Measurements from ENCODE around the gene CCSAP.
"Not testable (repeated sequence)": the region's sequence is repeated elsewhere in the genome, so short reads cannot be mapped to it uniquely, and the experiment has no call there.

The CCSAP gene

GRCh38 chr1:229298887-229299503, 43.9 kb downstream of the CCSAP start:
- H3K27me3 Mint-ChIP-seq: no peaks in the 10 kb centered on the region
- H3K4me1 Mint-ChIP-seq: peaks cover 3 to 6% of the 10 kb centered on the region in 2 donors
- no peak overlapping the region for H3K27ac Mint-ChIP-seq
- H3K9me3 Mint-ChIP-seq: peaks cover 0 to 3% of the 10 kb centered on the region in 2 donors
- H3K4me3 Mint-ChIP-seq: no peak overlapping the region
- DNase-seq (no peak), ATAC-seq (replicated peaks) (no peak)
- H3K36me3 Mint-ChIP-seq: peaks cover 28 to 50% of the 10 kb centered on the region in 2 donors

- no peak overlapping the region for H3K27ac Mint-ChIP-seq
- no peaks in the 10 kb centered on the region for H3K27me3 Mint-ChIP-seq
- H3K9me3 Mint-ChIP-seq: peaks cover 0 to 7% of the 10 kb centered on the region in 2 donors
- no peak overlapping the region for H3K4me3 Mint-ChIP-seq
- peaks cover 33 to 52% of the 10 kb centered on the region in 2 donors for H3K36me3 Mint-ChIP-seq
- peaks cover 8 to 11% of the 10 kb centered on the region in 2 donors for H3K4me1 Mint-ChIP-seq
- ATAC-seq (replicated peaks): no peak
- no peak for DNase-seq
Measured at GRCh38 chr1:229298420-229298819, 44.4 kb downstream of the CCSAP start.

GRCh38 chr1:229297746-229298145, 45.1 kb downstream of the CCSAP start:
- H3K4me1 Mint-ChIP-seq: peaks cover 8 to 11% of the 10 kb centered on the region in 2 donors
- H3K27me3 Mint-ChIP-seq: no peaks in the 10 kb centered on the region
- H3K36me3 Mint-ChIP-seq: peaks cover 32 to 50% of the 10 kb centered on the region in 2 donors
- no peak for DNase-seq
- no peak for ATAC-seq (replicated peaks)
- H3K9me3 Mint-ChIP-seq: peaks cover 0 to 7% of the 10 kb centered on the region in 2 donors
- H3K4me3 Mint-ChIP-seq: no peak overlapping the region
- no peak overlapping the region for H3K27ac Mint-ChIP-seq

GRCh38 chr1:229296541-229296941, 46.3 kb downstream of the CCSAP start:
- Mint-ChIP-seq H3K4me3 (no peak overlapping the region), H3K36me3 (peaks cover 35 to 52% of the 10 kb centered on the region in 2 donors), H3K27me3 (no peaks in the 10 kb centered on the region), H3K9me3 (peaks cover 0 to 7% of the 10 kb centered on the region in 2 donors), H3K27ac (peak overlapping the region; percentile 34), H3K4me1 (peaks cover 8 to 11% of the 10 kb centered on the region in 2 donors)
- no peak for ATAC-seq (replicated peaks)
- DNase-seq: no peak

- Mint-ChIP-seq H3K9me3 (peaks cover 3 to 15% of the 10 kb centered on the region in 2 donors), H3K27me3 (no peaks in the 10 kb centered on the region), H3K4me1 (peaks cover 8 to 11% of the 10 kb centered on the region in 2 donors), H3K27ac (no peak overlapping the region), H3K36me3 (peaks cover 43 to 55% of the 10 kb centered on the region in 2 donors), H3K4me3 (no peak overlapping the region)
- DNase-seq (no peak), ATAC-seq (replicated peaks) (no peak)
Measured at GRCh38 chr1:229295745-229296144, 47.1 kb downstream of the CCSAP start.

- H3K9me3 Mint-ChIP-seq: peaks cover 5 to 16% of the 10 kb centered on the region in 2 donors
- peaks cover 8 to 11% of the 10 kb centered on the region in 2 donors for H3K4me1 Mint-ChIP-seq
- H3K27me3 Mint-ChIP-seq: no peaks in the 10 kb centered on the region
- H3K4me3 Mint-ChIP-seq: no peak overlapping the region
- DNase-seq (no peak), ATAC-seq (replicated peaks) (no peak)
- peaks cover 39 to 45% of the 10 kb centered on the region in 2 donors for H3K36me3 Mint-ChIP-seq
- peak overlapping the region; percentile 27 for H3K27ac Mint-ChIP-seq
Measured at GRCh38 chr1:229293528-229294204, 49.2 kb downstream of the CCSAP start.

GRCh38 chr1:229291686-229292085, 51.2 kb downstream of the CCSAP start:
- H3K4me1 Mint-ChIP-seq: peaks cover 13 to 30% of the 10 kb centered on the region in 2 donors
- not testable (repeated sequence) for H3K4me3 Mint-ChIP-seq; H3K27ac Mint-ChIP-seq; DNase-seq; H3K27me3 Mint-ChIP-seq; ATAC-seq (replicated peaks)
- peaks cover 46 to 53% of the 10 kb centered on the region in 2 donors for H3K36me3 Mint-ChIP-seq
- peaks cover 5 to 16% of the 10 kb centered on the region in 2 donors for H3K9me3 Mint-ChIP-seq

- H3K27ac Mint-ChIP-seq: no peak overlapping the region
- peaks cover 5 to 10% of the 10 kb centered on the region in 2 donors for H3K9me3 Mint-ChIP-seq
- no peaks in the 10 kb centered on the region for H3K27me3 Mint-ChIP-seq
Measured at GRCh38 chr1:229288516-229288915, 54.3 kb downstream of the CCSAP start.

GRCh38 chr1:229287267-229287666, 55.6 kb downstream of the CCSAP start:
- H3K36me3 Mint-ChIP-seq: peaks cover 35 to 40% of the 10 kb centered on the region in 2 donors
- no peak overlapping the region for H3K4me3 Mint-ChIP-seq
- no peak overlapping the region for H3K27ac Mint-ChIP-seq
- peaks cover 19 to 51% of the 10 kb centered on the region in 2 donors for H3K4me1 Mint-ChIP-seq
- no peak for ATAC-seq (replicated peaks)
- peaks cover 5 to 10% of the 10 kb centered on the region in 2 donors for H3K9me3 Mint-ChIP-seq
- no peaks in the 10 kb centered on the region for H3K27me3 Mint-ChIP-seq
- DNase-seq: no peak

More at GRCh38 chr1:229288516-229288915, 54.3 kb downstream of the CCSAP start:
- DNase-seq (no peak), ATAC-seq (replicated peaks) (no peak)
- Mint-ChIP-seq H3K4me1 (peaks cover 10 to 40% of the 10 kb centered on the region in 2 donors), H3K36me3 (peaks cover 27 to 38% of the 10 kb centered on the region in 2 donors), H3K4me3 (no peak overlapping the region)

- H3K36me3 Mint-ChIP-seq: peaks cover 29 to 35% of the 10 kb centered on the region in 2 donors
- peaks cover 20 to 54% of the 10 kb centered on the region in 2 donors for H3K4me1 Mint-ChIP-seq
- no peaks in the 10 kb centered on the region for H3K27me3 Mint-ChIP-seq
- ATAC-seq (replicated peaks) (peak; percentile 14 to 23), DNase-seq (no peak)
- H3K27ac Mint-ChIP-seq: no peak overlapping the region
- no peak overlapping the region for H3K4me3 Mint-ChIP-seq
- H3K9me3 Mint-ChIP-seq: peaks cover 4 to 6% of the 10 kb centered on the region in 2 donors
Measured at GRCh38 chr1:229286099-229286766, 56.6 kb downstream of the CCSAP start.

GRCh38 chr1:229285440-229285839, 57.4 kb downstream of the CCSAP start:
- Mint-ChIP-seq H3K4me1 (peaks cover 20 to 56% of the 10 kb centered on the region in 2 donors), H3K36me3 (peaks cover 21 to 27% of the 10 kb centered on the region in 2 donors), H3K27ac (no peak overlapping the region), H3K4me3 (no peak overlapping the region), H3K27me3 (no peaks in the 10 kb centered on the region), H3K9me3 (no peaks in the 10 kb centered on the region)
- DNase-seq: no peak
- no peak for ATAC-seq (replicated peaks)

GRCh38 chr1:229284887-229285286, 58.0 kb downstream of the CCSAP start:
- Mint-ChIP-seq H3K4me3 (no peak overlapping the region), H3K27me3 (no peaks in the 10 kb centered on the region), H3K9me3 (no peaks in the 10 kb centered on the region), H3K4me1 (peaks cover 24 to 61% of the 10 kb centered on the region in 2 donors), H3K27ac (no peak overlapping the region), H3K36me3 (peaks cover 16 to 22% of the 10 kb centered on the region in 2 donors)
- no peak for ATAC-seq (replicated peaks)
- no peak for DNase-seq

GRCh38 chr1:229283183-229283611, 59.6 kb downstream of the CCSAP start:
- Mint-ChIP-seq H3K4me1 (peaks cover 23 to 57% of the 10 kb centered on the region in 2 donors), H3K4me3 (no peak overlapping the region), H3K27me3 (no peaks in the 10 kb centered on the region), H3K36me3 (peaks cover 12 to 18% of the 10 kb centered on the region in 2 donors), H3K27ac (no peak overlapping the region), H3K9me3 (no peaks in the 10 kb centered on the region)
- DNase-seq (no peak), ATAC-seq (replicated peaks) (no peak)

GRCh38 chr1:229282295-229282823, 60.5 kb downstream of the CCSAP start:
- Mint-ChIP-seq H3K9me3 (no peaks in the 10 kb centered on the region), H3K4me3 (no peak overlapping the region), H3K27ac (no peak overlapping the region), H3K27me3 (no peaks in the 10 kb centered on the region), H3K36me3 (peaks cover 11 to 12% of the 10 kb centered on the region in 2 donors), H3K4me1 (peaks cover 22 to 49% of the 10 kb centered on the region in 2 donors)
- DNase-seq (no peak), ATAC-seq (replicated peaks) (no peak)

All from stimulated activated naive B cell treated with anti-CD40 and anti-IgM and Interleukin-4, amounts not matched to agents 10 μg/mL and 1 μg/mL and 100 μg/mL, for 72 hours (primary cell).